OCI-LY1 (cell line): Measurements from ENCODE around the gene DLEC1.
"Not testable (repeated sequence)": the region's sequence is repeated elsewhere in the genome, so short reads cannot be mapped to it uniquely, and the experiment has no call there.

ENCODE experiments used
- EZH2 ChIP-seq: fragments of 200-600 bp; sonication (generic), shearing (Covaris generic); IDR thresholded peaks from 2 replicates; pipeline ENCODE4 v1.8.0; 2017; ENCODE audit warnings: borderline replicate concordance, mixed run types, mild to moderate bottlenecking, antibody characterized with exemption, low read length, moderate library complexity, mixed read lengths
- TF ChIP-seq, protein P1 (sequence below): fragments of 200-600 bp; sonication (generic), shearing (Covaris generic); IDR thresholded peaks from 2 replicates; pipeline ENCODE4 v1.5.1; 2017; ENCODE audit warnings: mild to moderate bottlenecking, antibody characterized with exemption, low read length, moderate library complexity, mixed read lengths

GRCh38 chr3:38082296-38082695, 43.3 kb downstream of the DLEC1 start:
- TF ChIP-seq, protein P1, sequence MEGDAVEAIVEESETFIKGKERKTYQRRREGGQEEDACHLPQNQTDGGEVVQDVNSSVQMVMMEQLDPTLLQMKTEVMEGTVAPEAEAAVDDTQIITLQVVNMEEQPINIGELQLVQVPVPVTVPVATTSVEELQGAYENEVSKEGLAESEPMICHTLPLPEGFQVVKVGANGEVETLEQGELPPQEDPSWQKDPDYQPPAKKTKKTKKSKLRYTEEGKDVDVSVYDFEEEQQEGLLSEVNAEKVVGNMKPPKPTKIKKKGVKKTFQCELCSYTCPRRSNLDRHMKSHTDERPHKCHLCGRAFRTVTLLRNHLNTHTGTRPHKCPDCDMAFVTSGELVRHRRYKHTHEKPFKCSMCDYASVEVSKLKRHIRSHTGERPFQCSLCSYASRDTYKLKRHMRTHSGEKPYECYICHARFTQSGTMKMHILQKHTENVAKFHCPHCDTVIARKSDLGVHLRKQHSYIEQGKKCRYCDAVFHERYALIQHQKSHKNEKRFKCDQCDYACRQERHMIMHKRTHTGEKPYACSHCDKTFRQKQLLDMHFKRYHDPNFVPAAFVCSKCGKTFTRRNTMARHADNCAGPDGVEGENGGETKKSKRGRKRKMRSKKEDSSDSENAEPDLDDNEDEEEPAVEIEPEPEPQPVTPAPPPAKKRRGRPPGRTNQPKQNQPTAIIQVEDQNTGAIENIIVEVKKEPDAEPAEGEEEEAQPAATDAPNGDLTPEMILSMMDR = not testable (repeated sequence)
- not testable (repeated sequence) for TF ChIP-seq EZH2
